ENCODE data around the gene LRRFIP2.

LRRFIP2 gene

GRCh38 chr3:37025561-37026335 is 148.6 kb downstream of the LRRFIP2 start:
- H3K9me3 Mint-ChIP-seq = no peaks in the 10 kb centered on the region
- no peaks in the 10 kb centered on the region for H3K27me3 Mint-ChIP-seq
- peaks cover 7% of the 10 kb centered on the region for H3K4me1 Mint-ChIP-seq
- no peak overlapping the region for H3K27ac Mint-ChIP-seq
- H3K36me3 Mint-ChIP-seq = peaks cover 26% of the 10 kb centered on the region
- H3K4me3 Mint-ChIP-seq = no peak overlapping the region

- Mint-ChIP-seq H3K36me3 (peaks cover 25% of the 10 kb centered on the region), H3K4me1 (peaks cover 7% of the 10 kb centered on the region), H3K4me3 (no peak overlapping the region), H3K27me3 (no peaks in the 10 kb centered on the region), H3K27ac (no peak overlapping the region), H3K9me3 (no peaks in the 10 kb centered on the region)
These were observed 149.5 kb downstream of the LRRFIP2 start for GRCh38 chr3:37024820-37025405.

- Mint-ChIP-seq H3K27ac (no peak overlapping the region), H3K27me3 (no peaks in the 10 kb centered on the region), H3K4me3 (no peak overlapping the region), H3K4me1 (peaks cover 7% of the 10 kb centered on the region), H3K36me3 (peaks cover 27% of the 10 kb centered on the region), H3K9me3 (no peaks in the 10 kb centered on the region)
These were observed 150.3 kb downstream of the LRRFIP2 start for GRCh38 chr3:37024092-37024491.

GRCh38 chr3:37017683-37018082 is 156.7 kb downstream of the LRRFIP2 start:
- Mint-ChIP-seq H3K4me1 (no peaks in the 10 kb centered on the region), H3K27ac (peak overlapping the region; percentile 59), H3K36me3 (peaks cover 26% of the 10 kb centered on the region), H3K4me3 (no peak overlapping the region), H3K9me3 (no peaks in the 10 kb centered on the region), H3K27me3 (no peaks in the 10 kb centered on the region)

GRCh38 chr3:37016903-37017302 is 157.5 kb downstream of the LRRFIP2 start:
- Mint-ChIP-seq H3K36me3 (peaks cover 28% of the 10 kb centered on the region), H3K4me1 (no peaks in the 10 kb centered on the region), H3K9me3 (no peaks in the 10 kb centered on the region), H3K27ac (no peak overlapping the region), H3K4me3 (no peak overlapping the region), H3K27me3 (no peaks in the 10 kb centered on the region)

GRCh38 chr3:37015642-37016041 is 158.7 kb downstream of the LRRFIP2 start:
- H3K4me1 Mint-ChIP-seq = no peaks in the 10 kb centered on the region
- H3K36me3 Mint-ChIP-seq = peaks cover 32% of the 10 kb centered on the region
- H3K4me3 Mint-ChIP-seq = no peak overlapping the region
- H3K27me3 Mint-ChIP-seq = no peaks in the 10 kb centered on the region
- no peaks in the 10 kb centered on the region for H3K9me3 Mint-ChIP-seq
- no peak overlapping the region for H3K27ac Mint-ChIP-seq

GRCh38 chr3:37014620-37015019 is 159.8 kb downstream of the LRRFIP2 start:
- H3K27me3 Mint-ChIP-seq = no peaks in the 10 kb centered on the region
- peaks cover 32% of the 10 kb centered on the region for H3K36me3 Mint-ChIP-seq
- H3K4me1 Mint-ChIP-seq = no peaks in the 10 kb centered on the region
- H3K27ac Mint-ChIP-seq = peak overlapping the region; percentile 46
- H3K9me3 Mint-ChIP-seq = no peaks in the 10 kb centered on the region
- no peak overlapping the region for H3K4me3 Mint-ChIP-seq
